Hepatocyte (in vitro differentiated cells): ENCODE data around the gene SYT15.
"Not testable (repeated sequence)": the region's sequence is repeated elsewhere in the genome, so short reads cannot be mapped to it uniquely, and the experiment has no call there.

ENCODE experiments used
- EZH2 ChIP-seq: fragments of 200-600 bp; sonication (generic); IDR thresholded peaks from 2 replicates; pipeline ENCODE4 v1.6.1; 2016; ENCODE audit warnings: antibody characterized with exemption, mild to moderate bottlenecking, borderline replicate concordance
- EZH2phosphoT487 ChIP-seq: fragments of 200-600 bp; sonication (generic); IDR thresholded peaks from one replicate; pipeline ENCODE4 v1.6.1; 2018; ENCODE audit warnings: antibody characterized with exemption, mild to moderate bottlenecking, low read depth, moderate library complexity; ENCODE audit not compliant: unreplicated experiment, severe bottlenecking
- TF ChIP-seq, protein P1 (sequence below): fragments of 200-600 bp; sonication (generic); IDR thresholded peaks from 2 replicates; pipeline ENCODE4 v1.5.1; 2016; ENCODE audit warnings: antibody characterized with exemption, mild to moderate bottlenecking; ENCODE audit not compliant: poor library complexity

DNA sequence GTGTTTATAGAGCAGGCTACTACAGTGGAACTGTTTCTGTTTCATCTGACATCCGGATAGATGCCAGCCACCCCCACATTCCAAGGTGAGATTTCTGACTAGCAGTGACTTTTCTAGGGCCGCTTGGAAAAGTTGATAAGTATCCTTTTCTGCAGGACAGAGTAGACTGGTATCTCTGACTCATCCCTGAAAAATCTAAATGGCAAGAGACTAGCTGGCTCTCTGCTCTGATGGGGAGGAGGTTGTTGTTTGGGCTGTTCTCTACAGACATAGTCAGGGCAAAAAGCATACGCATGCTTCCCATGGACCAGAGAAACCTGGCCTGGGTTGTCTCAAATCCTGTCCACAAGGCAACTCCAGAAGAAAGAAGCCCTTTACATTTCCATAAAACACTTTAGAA is 10.7 kb downstream of the SYT15 start:
- TF ChIP-seq, protein P1, sequence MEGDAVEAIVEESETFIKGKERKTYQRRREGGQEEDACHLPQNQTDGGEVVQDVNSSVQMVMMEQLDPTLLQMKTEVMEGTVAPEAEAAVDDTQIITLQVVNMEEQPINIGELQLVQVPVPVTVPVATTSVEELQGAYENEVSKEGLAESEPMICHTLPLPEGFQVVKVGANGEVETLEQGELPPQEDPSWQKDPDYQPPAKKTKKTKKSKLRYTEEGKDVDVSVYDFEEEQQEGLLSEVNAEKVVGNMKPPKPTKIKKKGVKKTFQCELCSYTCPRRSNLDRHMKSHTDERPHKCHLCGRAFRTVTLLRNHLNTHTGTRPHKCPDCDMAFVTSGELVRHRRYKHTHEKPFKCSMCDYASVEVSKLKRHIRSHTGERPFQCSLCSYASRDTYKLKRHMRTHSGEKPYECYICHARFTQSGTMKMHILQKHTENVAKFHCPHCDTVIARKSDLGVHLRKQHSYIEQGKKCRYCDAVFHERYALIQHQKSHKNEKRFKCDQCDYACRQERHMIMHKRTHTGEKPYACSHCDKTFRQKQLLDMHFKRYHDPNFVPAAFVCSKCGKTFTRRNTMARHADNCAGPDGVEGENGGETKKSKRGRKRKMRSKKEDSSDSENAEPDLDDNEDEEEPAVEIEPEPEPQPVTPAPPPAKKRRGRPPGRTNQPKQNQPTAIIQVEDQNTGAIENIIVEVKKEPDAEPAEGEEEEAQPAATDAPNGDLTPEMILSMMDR: not testable (repeated sequence)
- not testable (repeated sequence) for TF ChIP-seq EZH2, EZH2phosphoT487
